ENCODE data around the gene RBM47. TPM values are rescaled to one million over a fixed set of nuclear protein-coding genes. Genes with fewer than 3 reads are reported as not detected.

RBM47 gene
- polyA plus RNA-seq, 6 donors from 2014 or later: 1.3 to 1.9 (median 1.4) TPM; not detected in 1

- Mint-ChIP-seq H3K27me3 (no peaks in the 10 kb centered on the region), H3K4me3 (no peak overlapping the region), H3K36me3 (no peaks in the 10 kb centered on the region), H3K9me3 (no peaks in the 10 kb centered on the region), H3K27ac (no peak overlapping the region), H3K4me1 (no peaks in the 10 kb centered on the region)
- DNase-seq (no peak), ATAC-seq (ENCODE audit: low read depth in 2 of 2) (no peak)
Observed at GRCh38 chr4:40373636-40374035, 256.0 kb downstream of the RBM47 start.

Other genes with a start within 250 kb of the RBM47 start
- gene NSUN7, start 120.1 kb upstream of the RBM47 start, polyA plus RNA-seq (ENCODE audit: low read depth in 6 of 6): 1 to 10 TPM in 5 of 6 donors, under 1 TPM in 1; 0.47 to 3.7 (median 2.6) TPM

Measured in naive B cell (primary cell).